ENCODE results near the gene PTGIR.

- TF ChIP-seq CTCF (IDR thresholded peaks at IDR 0.05; ENCODE audit: low read depth, low read length) (no peak), EZH2phosphoT487 (IDR thresholded peaks at IDR 0.05; ENCODE audit: low read depth) (no peak)
These were observed 38.6 kb downstream of the PTGIR start for GRCh38 chr19:46586294-46586693.

Data from OCI-LY3 (cell line).